K562 (cell line): ENCODE results near the gene CRYBG2. TPM values are rescaled to one million over a fixed set of nuclear protein-coding genes. Genes with fewer than 3 reads are reported as not detected.

Source experiments
- ARID3B ChIP-seq: fragments of 250-450 bp; sonication (Bioruptor Pico); IDR thresholded peaks from 2 replicates; pipeline ENCODE4 v1.4.0; 2020; ENCODE audit warnings: borderline replicate concordance
- CCNT2 ChIP-seq: IDR thresholded peaks from 2 replicates; pipeline ENCODE4 v1.6.1; 2011; ENCODE audit warnings: borderline replicate concordance, low read depth, mild to moderate bottlenecking, moderate library complexity, mixed read lengths, low read length; ENCODE audit not compliant: insufficient read length; ENCODE audit errors: extremely low read depth
- CTBP1 ChIP-seq: fragments of 450-650 bp; IDR thresholded peaks from 2 replicates; pipeline ENCODE4 v1.6.1; 2016; ENCODE audit warnings: borderline replicate concordance
- FOXM1 ChIP-seq, 2 experiments: fragments of 450-650 bp in 1 of 2; sonication (generic) in 1 of 2; formaldehyde crosslinking in 1 of 2; IDR thresholded peaks; 2 replicates each; pipeline versions ENCODE4 v1.6.1 to v1.9.0; 2017 to 2022; ENCODE audit warnings: low read depth in 2 of 2, mild to moderate bottlenecking in 2 of 2, missing genetic modification reagents in 1 of 2, moderate library complexity in 1 of 2
- PKNOX1 ChIP-seq: fragments of 450-650 bp; IDR thresholded peaks from 2 replicates; pipeline ENCODE4 v1.6.1; 2016
- TARDBP ChIP-seq: fragments of 450-650 bp; IDR thresholded peaks from 2 replicates; pipeline ENCODE4 v1.6.1; 2016
- TEAD1 ChIP-seq, 2 experiments: fragments of 450-650 bp in 1 of 2; sonication (generic) in 1 of 2; formaldehyde crosslinking; IDR thresholded peaks; 2 replicates each; pipeline versions ENCODE4 v1.4.0 to v1.8.0; 2020 to 2022; ENCODE audit warnings: mild to moderate bottlenecking in 2 of 2, missing genetic modification reagents in 1 of 2
- UBTF ChIP-seq, 2 experiments: IDR thresholded peaks; 2 replicates each; pipeline ENCODE4 v1.6.1; 2012; ENCODE audit warnings: improper control_type of control experiment in 2 of 2, low read depth in 2 of 2, low read length in 2 of 2, borderline replicate concordance in 1 of 2
- ZBTB12 ChIP-seq: fragments of 250-450 bp; sonication (Bioruptor Pico); IDR thresholded peaks from 2 replicates; pipeline ENCODE4 v1.4.0; 2020
- ZNF282 ChIP-seq: sonication (generic); formaldehyde crosslinking; IDR thresholded peaks from 2 replicates; pipeline ENCODE4 v1.8.1; 2023; ENCODE audit warnings: missing genetic modification reagents
- ZNF347 ChIP-seq: fragments of 450-650 bp; formaldehyde crosslinking; IDR thresholded peaks from 2 replicates; pipeline ENCODE4 v1.4.0; 2020; ENCODE audit warnings: low read depth, mild to moderate bottlenecking, moderate library complexity
- ZNF592 ChIP-seq: fragments of 450-650 bp; IDR thresholded peaks from 2 replicates; pipeline ENCODE4 v1.6.1; 2017; ENCODE audit warnings: antibody characterized with exemption, mild to moderate bottlenecking
- ZNF76 ChIP-seq: fragments of 250-450 bp; sonication (Bioruptor Pico); IDR thresholded peaks from 2 replicates; pipeline ENCODE4 v1.4.0; 2020; ENCODE audit warnings: mild to moderate bottlenecking, moderate library complexity, borderline replicate concordance
- polyA plus RNA-seq, 8 experiments: library from polyadenylated mRNA; depleted of rRNA in 4 of 8; stranded (reverse) in 5 of 8; unstranded in 3 of 8; fragments of >200 nt; fragmentation: Nextera tagmentation in 2 of 8; fragmentation: Illumina TruSeq in 1 of 8; extraction: Ambion mirVana in 2 of 8; extraction: Trizol in 1 of 8; gene quantifications; 2 replicates each; pipeline versions ENCODE4 v1.2.1 to v1.2.3, GENCODE V29; 2011 to 2014; ENCODE audit warnings: inconsistent platforms in 1 of 8, missing spikeins in 1 of 8
- total RNA-seq, 7 experiments: library from RNA; depleted of rRNA in 6 of 7; stranded (reverse); fragments of >200 nt in 6 of 7; fragmentation: Illumina TruSeq in 2 of 7; extraction: Trizol in 2 of 7; gene quantifications; 2 replicates each; pipeline versions ENCODE4 v1.2.1 to v1.2.3, GENCODE V29; 2011 to 2021; ENCODE audit warnings: low replicate concordance in 1 of 7
- TF ChIP-seq, protein P1 (sequence below): fragments of 450-650 bp; formaldehyde crosslinking; IDR thresholded peaks from 2 replicates; pipeline ENCODE4 v1.4.0; 2020; ENCODE audit warnings: mild to moderate bottlenecking

CRYBG2 gene
- total and polyA plus RNA-seq, 9 of the 15 experiments (the other 6 are each of a cell fraction or from before 2014, with no cell fraction given) = 0.39 to 8.5 (median 3.7) TPM

GRCh38 chr1:26336477-26337205 is 17.3 kb downstream of the CRYBG2 start (continued):
- TF ChIP-seq ZNF76 (CRISPR knock-in tag) = peak; percentile 92
- TF ChIP-seq FOXM1 (IDR thresholded peaks at IDR 0.05; ENCODE audit: low read depth) = no peak
- TF ChIP-seq FOXM1 (CRISPR knock-in tag; IDR thresholded peaks at IDR 0.05; ENCODE audit: low read depth) = peak; percentile 95
- peak; percentile 13; the same call in 1 of the 2 replicates for TF ChIP-seq TARDBP
- peak; percentile 91; the same call in 1 of the 2 replicates for TF ChIP-seq ARID3B (CRISPR knock-in tag)
- TF ChIP-seq CCNT2 = peak; percentile 58
- peak; percentile 99 for TF ChIP-seq ZNF282 (CRISPR knock-in tag)
- TF ChIP-seq, protein P1, sequence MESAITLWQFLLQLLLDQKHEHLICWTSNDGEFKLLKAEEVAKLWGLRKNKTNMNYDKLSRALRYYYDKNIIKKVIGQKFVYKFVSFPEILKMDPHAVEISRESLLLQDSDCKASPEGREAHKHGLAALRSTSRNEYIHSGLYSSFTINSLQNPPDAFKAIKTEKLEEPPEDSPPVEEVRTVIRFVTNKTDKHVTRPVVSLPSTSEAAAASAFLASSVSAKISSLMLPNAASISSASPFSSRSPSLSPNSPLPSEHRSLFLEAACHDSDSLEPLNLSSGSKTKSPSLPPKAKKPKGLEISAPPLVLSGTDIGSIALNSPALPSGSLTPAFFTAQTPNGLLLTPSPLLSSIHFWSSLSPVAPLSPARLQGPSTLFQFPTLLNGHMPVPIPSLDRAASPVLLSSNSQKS = peak; percentile 79; the same call in 1 of the 2 replicates
- TF ChIP-seq CTBP1 = peak; percentile 91
- TF ChIP-seq PKNOX1 = peak; percentile 31; the same call in 1 of the 2 replicates
- no peak for TF ChIP-seq ZNF347 (CRISPR knock-in tag)
- TF ChIP-seq TEAD1 (CRISPR knock-in tag; IDR thresholded peaks at IDR 0.05) = peak; percentile 93 to 98
- TF ChIP-seq ZBTB12 = peak; percentile 62
- peak; percentile 100 for TF ChIP-seq ZNF592
- TF ChIP-seq UBTF (IDR thresholded peaks at IDR 0.05; ENCODE audit: borderline replicate concordance in 1 of 2, low read depth in 2 of 2, low read length in 2 of 2) = no peak
